ENCODE data around the gene PHF5A. TPM values are rescaled to one million over a fixed set of nuclear protein-coding genes. Genes with fewer than 3 reads are reported as not detected.

Gene PHF5A
- total RNA-seq, 1 donor from 2014 or later = 88.9 TPM

DNA sequence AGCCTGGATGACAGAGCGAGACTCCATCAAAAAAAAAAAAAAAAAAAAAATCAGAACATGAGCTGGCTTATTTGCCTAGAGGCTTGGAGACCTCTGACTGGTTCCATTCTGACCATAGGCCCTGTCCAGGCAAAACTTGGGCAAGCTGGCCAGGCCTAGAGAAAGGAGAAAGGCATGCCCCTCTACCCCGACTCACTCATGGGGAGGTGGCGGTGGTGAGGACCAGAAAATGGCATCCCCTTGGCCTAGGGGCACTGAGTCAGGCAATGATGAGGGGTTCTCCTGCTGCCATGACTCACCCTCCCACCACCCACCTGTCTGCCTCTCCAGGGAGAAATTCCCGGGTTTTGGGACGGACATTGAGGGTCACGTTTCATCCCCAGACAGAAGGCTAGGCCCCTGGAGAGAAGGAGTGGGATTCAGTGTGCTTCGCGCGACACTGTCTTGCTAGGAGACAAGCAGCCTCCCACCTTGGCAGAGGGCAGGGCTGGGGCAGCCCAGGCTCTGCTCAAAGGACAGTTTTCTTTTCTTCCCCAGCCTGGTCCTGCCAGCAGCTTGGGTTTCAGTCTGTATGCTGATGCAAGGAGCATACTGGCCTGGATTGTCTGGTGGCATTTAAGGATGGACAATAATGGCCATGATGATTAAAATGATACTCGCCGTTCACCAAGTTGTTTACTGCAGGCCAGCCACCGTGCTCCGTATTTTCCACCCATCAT lies 39.1 kb downstream of the PHF5A start:
- no peak overlapping the region for H3K27ac Mint-ChIP-seq (ENCODE audit: unreplicated experiment)
- no peaks in the 10 kb centered on the region for H3K4me1 Mint-ChIP-seq
- H3K36me3 Mint-ChIP-seq (ENCODE audit: low read depth) = peaks cover 16% of the 10 kb centered on the region
- no peaks in the 10 kb centered on the region for H3K9me3 Mint-ChIP-seq
- TF ChIP-seq, protein P1, sequence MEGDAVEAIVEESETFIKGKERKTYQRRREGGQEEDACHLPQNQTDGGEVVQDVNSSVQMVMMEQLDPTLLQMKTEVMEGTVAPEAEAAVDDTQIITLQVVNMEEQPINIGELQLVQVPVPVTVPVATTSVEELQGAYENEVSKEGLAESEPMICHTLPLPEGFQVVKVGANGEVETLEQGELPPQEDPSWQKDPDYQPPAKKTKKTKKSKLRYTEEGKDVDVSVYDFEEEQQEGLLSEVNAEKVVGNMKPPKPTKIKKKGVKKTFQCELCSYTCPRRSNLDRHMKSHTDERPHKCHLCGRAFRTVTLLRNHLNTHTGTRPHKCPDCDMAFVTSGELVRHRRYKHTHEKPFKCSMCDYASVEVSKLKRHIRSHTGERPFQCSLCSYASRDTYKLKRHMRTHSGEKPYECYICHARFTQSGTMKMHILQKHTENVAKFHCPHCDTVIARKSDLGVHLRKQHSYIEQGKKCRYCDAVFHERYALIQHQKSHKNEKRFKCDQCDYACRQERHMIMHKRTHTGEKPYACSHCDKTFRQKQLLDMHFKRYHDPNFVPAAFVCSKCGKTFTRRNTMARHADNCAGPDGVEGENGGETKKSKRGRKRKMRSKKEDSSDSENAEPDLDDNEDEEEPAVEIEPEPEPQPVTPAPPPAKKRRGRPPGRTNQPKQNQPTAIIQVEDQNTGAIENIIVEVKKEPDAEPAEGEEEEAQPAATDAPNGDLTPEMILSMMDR (conservative IDR thresholded peaks at IDR 0.05) = no peak
- DNase-seq (ENCODE audit: low read depth, low spot score) = no peak
- H3K27me3 Mint-ChIP-seq (ENCODE audit: low read depth) = no peaks in the 10 kb centered on the region
- H3K4me3 Mint-ChIP-seq = no peak overlapping the region

GRCh38 chr22:41425660-41426365 lies 42.7 kb downstream of the PHF5A start:
- Mint-ChIP-seq H3K27ac (ENCODE audit: unreplicated experiment) (peak overlapping the region; percentile 31), H3K27me3 (ENCODE audit: low read depth) (no peaks in the 10 kb centered on the region), H3K4me3 (no peak overlapping the region), H3K36me3 (ENCODE audit: low read depth) (no peaks in the 10 kb centered on the region), H3K9me3 (no peaks in the 10 kb centered on the region), H3K4me1 (no peaks in the 10 kb centered on the region)
- TF ChIP-seq, protein P1 (conservative IDR thresholded peaks at IDR 0.05) = no peak
- no peak for DNase-seq (ENCODE audit: low read depth, low spot score)

GRCh38 chr22:41418717-41419116 lies 49.8 kb downstream of the PHF5A start:
- H3K4me3 Mint-ChIP-seq = no peak overlapping the region
- H3K4me1 Mint-ChIP-seq = peaks cover 16% of the 10 kb centered on the region
- H3K36me3 Mint-ChIP-seq (ENCODE audit: low read depth) = no peaks in the 10 kb centered on the region
- peak overlapping the region; percentile 43 for H3K27ac Mint-ChIP-seq (ENCODE audit: unreplicated experiment)
- no peak for DNase-seq (ENCODE audit: low read depth, low spot score)
- no peaks in the 10 kb centered on the region for H3K27me3 Mint-ChIP-seq (ENCODE audit: low read depth)
- no peaks in the 10 kb centered on the region for H3K9me3 Mint-ChIP-seq
- TF ChIP-seq, protein P1 (conservative IDR thresholded peaks at IDR 0.05) = no peak

DNA sequence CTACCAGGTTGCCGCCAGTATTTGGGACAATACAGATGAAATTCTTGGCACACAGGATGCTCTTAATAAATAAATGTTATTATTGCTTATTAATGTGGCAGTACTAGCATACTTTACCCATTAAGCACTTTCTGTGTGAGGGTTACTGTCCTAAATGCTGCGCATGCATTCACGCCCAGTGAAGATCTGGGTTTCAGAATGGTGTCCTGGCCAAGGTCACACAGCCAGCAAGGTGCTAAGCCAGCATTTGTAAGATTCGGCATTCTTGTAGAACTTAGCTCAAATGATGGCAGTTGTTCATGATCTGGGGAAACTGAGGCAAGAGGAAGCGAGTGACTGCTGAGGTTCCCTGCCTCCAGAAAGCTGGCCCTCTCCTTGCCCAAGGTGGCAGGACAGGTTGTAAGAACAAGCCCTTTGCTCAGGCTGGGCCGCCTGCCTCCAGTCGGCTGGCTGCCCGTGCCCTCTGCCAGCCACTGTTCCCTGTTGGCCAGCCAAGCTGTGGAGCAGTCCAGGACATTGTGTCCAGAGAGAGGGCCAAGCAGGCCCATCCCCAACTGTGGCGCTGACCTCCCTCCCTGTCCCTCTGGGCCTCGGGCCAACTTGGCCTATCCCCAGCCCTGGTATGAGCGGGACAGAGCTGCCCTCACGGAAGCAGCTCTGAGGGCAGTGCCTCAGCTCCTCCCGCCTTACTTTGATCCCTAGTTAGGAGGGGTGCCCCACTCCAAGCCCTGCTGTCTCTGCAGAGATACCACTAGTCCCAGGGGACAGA lies 50.7 kb downstream of the PHF5A start:
- DNase-seq (ENCODE audit: low read depth, low spot score) = no peak
- Mint-ChIP-seq H3K4me1 (peaks cover 16% of the 10 kb centered on the region), H3K27me3 (ENCODE audit: low read depth) (no peaks in the 10 kb centered on the region), H3K27ac (ENCODE audit: unreplicated experiment) (no peak overlapping the region), H3K9me3 (no peaks in the 10 kb centered on the region), H3K4me3 (no peak overlapping the region), H3K36me3 (ENCODE audit: low read depth) (no peaks in the 10 kb centered on the region)
- TF ChIP-seq, protein P1 (conservative IDR thresholded peaks at IDR 0.05) = no peak

GRCh38 chr22:41415554-41415953 lies 52.9 kb downstream of the PHF5A start:
- Mint-ChIP-seq H3K36me3 (ENCODE audit: low read depth) (no peaks in the 10 kb centered on the region), H3K4me3 (peak overlapping the region; percentile 38), H3K4me1 (peaks cover 23% of the 10 kb centered on the region), H3K27me3 (ENCODE audit: low read depth) (no peaks in the 10 kb centered on the region), H3K27ac (ENCODE audit: unreplicated experiment) (no peak overlapping the region), H3K9me3 (no peaks in the 10 kb centered on the region)
- no peak for DNase-seq (ENCODE audit: low read depth, low spot score)
- TF ChIP-seq, protein P1 (conservative IDR thresholded peaks at IDR 0.05) = no peak
